ENCODE measurements around the gene THSD4.

DNA sequence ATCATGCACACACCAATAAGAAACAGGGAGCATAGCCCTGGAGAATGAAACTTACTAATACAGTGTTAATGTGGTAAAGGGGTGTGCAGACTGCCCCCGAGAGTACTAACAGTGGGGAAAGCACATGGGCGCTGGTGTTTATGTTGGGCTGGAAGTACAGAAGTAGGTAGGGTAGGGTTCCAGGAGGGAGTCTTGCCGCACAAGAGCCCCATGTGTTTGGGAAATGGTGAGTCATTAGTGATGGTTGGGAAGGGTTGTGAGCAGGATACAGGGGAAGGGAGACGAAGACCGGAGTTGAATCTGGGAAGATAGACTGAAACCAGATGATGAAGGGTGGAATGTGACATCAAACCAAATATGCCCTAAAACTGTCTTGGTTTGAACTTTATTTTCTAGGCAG, 117.1 kb downstream of the THSD4 start:
- TF ChIP-seq, protein P1, sequence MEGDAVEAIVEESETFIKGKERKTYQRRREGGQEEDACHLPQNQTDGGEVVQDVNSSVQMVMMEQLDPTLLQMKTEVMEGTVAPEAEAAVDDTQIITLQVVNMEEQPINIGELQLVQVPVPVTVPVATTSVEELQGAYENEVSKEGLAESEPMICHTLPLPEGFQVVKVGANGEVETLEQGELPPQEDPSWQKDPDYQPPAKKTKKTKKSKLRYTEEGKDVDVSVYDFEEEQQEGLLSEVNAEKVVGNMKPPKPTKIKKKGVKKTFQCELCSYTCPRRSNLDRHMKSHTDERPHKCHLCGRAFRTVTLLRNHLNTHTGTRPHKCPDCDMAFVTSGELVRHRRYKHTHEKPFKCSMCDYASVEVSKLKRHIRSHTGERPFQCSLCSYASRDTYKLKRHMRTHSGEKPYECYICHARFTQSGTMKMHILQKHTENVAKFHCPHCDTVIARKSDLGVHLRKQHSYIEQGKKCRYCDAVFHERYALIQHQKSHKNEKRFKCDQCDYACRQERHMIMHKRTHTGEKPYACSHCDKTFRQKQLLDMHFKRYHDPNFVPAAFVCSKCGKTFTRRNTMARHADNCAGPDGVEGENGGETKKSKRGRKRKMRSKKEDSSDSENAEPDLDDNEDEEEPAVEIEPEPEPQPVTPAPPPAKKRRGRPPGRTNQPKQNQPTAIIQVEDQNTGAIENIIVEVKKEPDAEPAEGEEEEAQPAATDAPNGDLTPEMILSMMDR (optimal IDR thresholded peaks at IDR 0.05 in 1 of 3, IDR thresholded peaks at IDR 0.05 in 1 of 3, conservative IDR thresholded peaks at IDR 0.05 in 1 of 3; ENCODE audit: extremely low read depth in 1 of 3, insufficient read depth in 2 of 3, low read length in 3 of 3): no peak
- no peak for TF ChIP-seq EZH2 (IDR thresholded peaks at IDR 0.05; ENCODE audit: low read length)
